ENCODE results near the gene P3H2. TPM values are rescaled to one million over a fixed set of nuclear protein-coding genes. Genes with fewer than 3 reads are reported as not detected.

The P3H2 gene
- total RNA-seq, 1 donor from 2014 or later, result not detected

DNA sequence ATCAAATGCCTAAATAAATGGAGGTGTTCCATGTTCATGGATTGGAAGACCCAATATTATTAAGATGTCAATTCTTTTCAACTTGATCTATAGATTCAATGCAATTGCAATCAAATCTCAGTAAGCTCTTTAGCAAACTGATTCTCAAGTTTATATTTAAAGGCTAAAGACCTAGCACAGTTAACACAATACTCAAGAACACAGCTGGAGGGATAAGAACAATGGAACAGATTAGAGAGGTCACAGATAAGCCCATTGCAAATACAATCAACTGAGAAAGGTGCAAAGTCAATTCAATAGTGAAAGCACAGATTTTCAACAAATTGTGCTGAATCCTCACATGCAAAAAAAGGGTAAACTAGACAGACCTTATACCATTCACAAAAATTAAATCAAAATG, 198.9 kb downstream of the P3H2 start:
- Mint-ChIP-seq H3K9me3 (no peaks in the 10 kb centered on the region), H3K36me3 (ENCODE audit: low read depth) (no peaks in the 10 kb centered on the region), H3K4me1 (ENCODE audit: low read depth) (no peaks in the 10 kb centered on the region), H3K4me3 (no peak overlapping the region), H3K27me3 (ENCODE audit: insufficient read depth) (no peaks in the 10 kb centered on the region), H3K27ac (no peak overlapping the region)
- no peak for DNase-seq (ENCODE audit: low spot score)
- intact Hi-C loops (cut with micrococcal nuclease), result no loop called here

GRCh38 chr3:189914799-189915198, 205.9 kb downstream of the P3H2 start:
- H3K36me3 Mint-ChIP-seq (ENCODE audit: low read depth), result no peaks in the 10 kb centered on the region
- no peak for DNase-seq (ENCODE audit: low spot score)
- H3K4me1 Mint-ChIP-seq (ENCODE audit: low read depth), result no peaks in the 10 kb centered on the region
- H3K9me3 Mint-ChIP-seq, result no peaks in the 10 kb centered on the region
- no peak overlapping the region for H3K27ac Mint-ChIP-seq
- no peak overlapping the region for H3K4me3 Mint-ChIP-seq
- intact Hi-C loops (cut with micrococcal nuclease), result no loop called here
- H3K27me3 Mint-ChIP-seq (ENCODE audit: insufficient read depth), result no peaks in the 10 kb centered on the region

- H3K9me3 Mint-ChIP-seq, result no peaks in the 10 kb centered on the region
- H3K4me1 Mint-ChIP-seq (ENCODE audit: low read depth), result no peaks in the 10 kb centered on the region
- H3K27me3 Mint-ChIP-seq (ENCODE audit: insufficient read depth), result no peaks in the 10 kb centered on the region
- no peak overlapping the region for H3K4me3 Mint-ChIP-seq
- intact Hi-C loops (cut with micrococcal nuclease), result no loop called here
- DNase-seq (ENCODE audit: low spot score), result no peak
- no peak overlapping the region for H3K27ac Mint-ChIP-seq
- no peaks in the 10 kb centered on the region for H3K36me3 Mint-ChIP-seq (ENCODE audit: low read depth)
These were observed 209.7 kb downstream of the P3H2 start for GRCh38 chr3:189911001-189911400.

GRCh38 chr3:189909573-189909972, 211.1 kb downstream of the P3H2 start:
- no peaks in the 10 kb centered on the region for H3K4me1 Mint-ChIP-seq (ENCODE audit: low read depth)
- DNase-seq (ENCODE audit: low spot score), result no peak
- intact Hi-C loops (cut with micrococcal nuclease), result no loop called here
- H3K27me3 Mint-ChIP-seq (ENCODE audit: insufficient read depth), result no peaks in the 10 kb centered on the region
- no peaks in the 10 kb centered on the region for H3K9me3 Mint-ChIP-seq
- no peaks in the 10 kb centered on the region for H3K36me3 Mint-ChIP-seq (ENCODE audit: low read depth)
- H3K4me3 Mint-ChIP-seq, result no peak overlapping the region
- H3K27ac Mint-ChIP-seq, result no peak overlapping the region

GRCh38 chr3:189909139-189909538, 211.6 kb downstream of the P3H2 start:
- no peak for DNase-seq (ENCODE audit: low spot score)
- Mint-ChIP-seq H3K9me3 (no peaks in the 10 kb centered on the region), H3K27me3 (ENCODE audit: insufficient read depth) (no peaks in the 10 kb centered on the region), H3K27ac (no peak overlapping the region), H3K4me3 (no peak overlapping the region), H3K4me1 (ENCODE audit: low read depth) (no peaks in the 10 kb centered on the region), H3K36me3 (ENCODE audit: low read depth) (no peaks in the 10 kb centered on the region)
- intact Hi-C loops (cut with micrococcal nuclease), result no loop called here

DNA sequence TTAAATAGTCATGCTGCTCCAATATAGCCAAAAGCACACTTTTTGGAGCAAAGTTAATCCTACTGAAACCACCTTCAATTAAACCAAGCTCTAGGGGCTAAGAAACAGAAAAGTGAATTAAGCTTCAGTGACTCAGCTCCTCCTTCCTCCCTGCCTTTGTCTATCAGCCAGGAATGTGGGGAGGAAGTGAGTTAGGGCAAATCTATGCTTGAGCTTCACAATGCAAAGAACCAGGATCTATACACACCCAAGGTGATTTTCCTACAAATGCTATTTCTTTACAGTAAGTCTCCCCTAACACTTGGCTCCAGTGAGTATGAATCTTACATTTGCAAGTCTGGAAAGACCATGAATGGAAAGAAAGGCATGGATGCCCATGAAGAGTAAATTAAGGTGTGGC, 212.1 kb downstream of the P3H2 start:
- H3K27me3 Mint-ChIP-seq (ENCODE audit: insufficient read depth), result no peaks in the 10 kb centered on the region
- DNase-seq (ENCODE audit: low spot score), result no peak
- no peak overlapping the region for H3K27ac Mint-ChIP-seq
- H3K36me3 Mint-ChIP-seq (ENCODE audit: low read depth), result no peaks in the 10 kb centered on the region
- H3K4me3 Mint-ChIP-seq, result no peak overlapping the region
- no peaks in the 10 kb centered on the region for H3K4me1 Mint-ChIP-seq (ENCODE audit: low read depth)
- intact Hi-C loops (cut with micrococcal nuclease), result no loop called here
- H3K9me3 Mint-ChIP-seq, result no peaks in the 10 kb centered on the region

- no peaks in the 10 kb centered on the region for H3K9me3 Mint-ChIP-seq
- no peak overlapping the region for H3K4me3 Mint-ChIP-seq
- H3K27ac Mint-ChIP-seq, result no peak overlapping the region
- no peaks in the 10 kb centered on the region for H3K36me3 Mint-ChIP-seq (ENCODE audit: low read depth)
- DNase-seq (ENCODE audit: low spot score), result no peak
- H3K27me3 Mint-ChIP-seq (ENCODE audit: insufficient read depth), result no peaks in the 10 kb centered on the region
- no peaks in the 10 kb centered on the region for H3K4me1 Mint-ChIP-seq (ENCODE audit: low read depth)
- intact Hi-C loops (cut with micrococcal nuclease), result no loop called here
These were observed 212.9 kb downstream of the P3H2 start for GRCh38 chr3:189907803-189908202.

Other genes with a start within 250 kb of the P3H2 start
- 0.22 and 0.34 TPM in 2 replicates for gene CLDN1, start 201.5 kb upstream of the P3H2 start, total RNA-seq